OCI-LY1 (cell line): ENCODE measurements around the gene SMARCA5.

Experiments used
- H2AFZ ChIP-seq: fragments of 200-600 bp; sonication (generic), shearing (Covaris generic); 2 replicates; pipeline ENCODE4 v1.6.0; 2014; ENCODE audit warnings: antibody characterized with exemption, mild to moderate bottlenecking, low read length
- H3F3A ChIP-seq: fragments of 200-600 bp; sonication (generic), shearing (Covaris generic); 2 replicates; pipeline ENCODE4 v1.6.0; 2014; ENCODE audit warnings: mild to moderate bottlenecking, antibody characterized with exemption, low read length, moderate library complexity; ENCODE audit not compliant: insufficient read depth
- H3K27ac ChIP-seq: fragments of 200-600 bp; sonication (generic); 2 replicates; pipeline ENCODE4 v1.5.1; 2014; ENCODE audit warnings: low read length, mixed run types, mild to moderate bottlenecking, low read depth; ENCODE audit not compliant: poor library complexity, severe bottlenecking
- H3K27me3 ChIP-seq: fragments of 200-600 bp; sonication (generic); 2 replicates; pipeline ENCODE4 v1.6.0; 2014; ENCODE audit warnings: antibody characterized with exemption, mild to moderate bottlenecking, low read length, moderate library complexity; ENCODE audit not compliant: insufficient read depth
- H3K36me3 ChIP-seq: fragments of 200-600 bp; sonication (generic); 2 replicates; pipeline ENCODE4 v1.6.1; 2014; ENCODE audit warnings: mild to moderate bottlenecking, antibody characterized with exemption, low read length, moderate library complexity, mixed read lengths; ENCODE audit not compliant: insufficient read depth
- H3K4me1 ChIP-seq: fragments of 200-600 bp; sonication (generic); 2 replicates; pipeline ENCODE4 v1.5.1; 2014; ENCODE audit warnings: mild to moderate bottlenecking, low read length, moderate library complexity; ENCODE audit not compliant: insufficient read depth, severe bottlenecking
- H3K4me2 ChIP-seq: fragments of 200-600 bp; sonication (generic), shearing (Covaris generic); 2 replicates; pipeline ENCODE4 v1.6.1; 2014; ENCODE audit warnings: low read length
- H3K4me3 ChIP-seq: fragments of 200-600 bp; sonication (generic); 2 replicates; pipeline ENCODE4 v1.5.1; 2014; ENCODE audit warnings: low read length, low read depth, mild to moderate bottlenecking, mixed read lengths; ENCODE audit not compliant: poor library complexity, severe bottlenecking
- H3K79me2 ChIP-seq: fragments of 200-600 bp; shearing (Covaris generic); 2 replicates; pipeline ENCODE4 v1.6.1; 2016; ENCODE audit warnings: mixed run types, low read length, mixed read lengths; ENCODE audit not compliant: insufficient read depth
- H3K9ac ChIP-seq: fragments of 200-600 bp; sonication (generic), shearing (Covaris generic); 2 replicates; pipeline ENCODE4 v1.6.1; 2014; ENCODE audit warnings: mild to moderate bottlenecking, low read length, mixed read lengths
- H3K9me2 ChIP-seq: fragments of 200-600 bp; sonication (generic), shearing (Covaris generic); 2 replicates; pipeline ENCODE4 v1.6.1; 2014; ENCODE audit warnings: low read depth, mild to moderate bottlenecking, low read length, mixed read lengths
- H3K9me3 ChIP-seq: fragments of 200-600 bp; shearing (Covaris generic); 2 replicates; pipeline ENCODE4 v1.6.1; 2014; ENCODE audit warnings: low read length, mixed read lengths
- H4K20me1 ChIP-seq: fragments of 200-600 bp; sonication (generic), shearing (Covaris generic); 2 replicates; pipeline ENCODE4 v1.6.0; 2016; ENCODE audit warnings: mild to moderate bottlenecking, low read length; ENCODE audit not compliant: insufficient read depth
- EZH2 ChIP-seq: fragments of 200-600 bp; sonication (generic), shearing (Covaris generic); IDR thresholded peaks from 2 replicates; pipeline ENCODE4 v1.8.0; 2017; ENCODE audit warnings: borderline replicate concordance, mixed run types, mild to moderate bottlenecking, antibody characterized with exemption, low read length, moderate library complexity, mixed read lengths
- TF ChIP-seq, protein P1 (sequence below): fragments of 200-600 bp; sonication (generic), shearing (Covaris generic); IDR thresholded peaks from 2 replicates; pipeline ENCODE4 v1.5.1; 2017; ENCODE audit warnings: mild to moderate bottlenecking, antibody characterized with exemption, low read length, moderate library complexity, mixed read lengths

The SMARCA5 gene

DNA sequence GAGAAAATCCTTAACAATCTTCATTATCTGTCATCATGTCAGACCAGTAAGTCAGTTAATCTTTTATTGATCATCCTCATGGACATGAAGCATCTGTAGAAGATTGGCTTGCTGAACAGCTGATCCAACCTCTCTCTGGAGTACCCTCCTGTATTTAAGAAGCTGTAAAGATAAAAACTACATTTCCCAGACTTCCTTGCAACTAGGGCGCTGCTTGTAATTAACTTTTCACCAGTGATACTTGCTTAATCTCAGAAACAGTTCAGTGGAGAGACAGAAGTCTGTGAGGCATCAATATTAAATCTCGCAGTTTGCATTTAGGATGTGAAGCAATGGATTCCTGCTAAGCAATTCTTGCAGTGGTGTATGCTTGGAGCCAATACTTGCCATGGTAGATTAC lies 36.0 kb upstream of the SMARCA5 start:
- no peaks in the 10 kb centered on the region for H3K4me1 ChIP-seq
- H3K4me3 ChIP-seq: no peak overlapping the region
- no peak overlapping the region for H2AFZ ChIP-seq
- H3K27ac ChIP-seq: no peak overlapping the region
- TF ChIP-seq EZH2: no peak
- TF ChIP-seq, protein P1, sequence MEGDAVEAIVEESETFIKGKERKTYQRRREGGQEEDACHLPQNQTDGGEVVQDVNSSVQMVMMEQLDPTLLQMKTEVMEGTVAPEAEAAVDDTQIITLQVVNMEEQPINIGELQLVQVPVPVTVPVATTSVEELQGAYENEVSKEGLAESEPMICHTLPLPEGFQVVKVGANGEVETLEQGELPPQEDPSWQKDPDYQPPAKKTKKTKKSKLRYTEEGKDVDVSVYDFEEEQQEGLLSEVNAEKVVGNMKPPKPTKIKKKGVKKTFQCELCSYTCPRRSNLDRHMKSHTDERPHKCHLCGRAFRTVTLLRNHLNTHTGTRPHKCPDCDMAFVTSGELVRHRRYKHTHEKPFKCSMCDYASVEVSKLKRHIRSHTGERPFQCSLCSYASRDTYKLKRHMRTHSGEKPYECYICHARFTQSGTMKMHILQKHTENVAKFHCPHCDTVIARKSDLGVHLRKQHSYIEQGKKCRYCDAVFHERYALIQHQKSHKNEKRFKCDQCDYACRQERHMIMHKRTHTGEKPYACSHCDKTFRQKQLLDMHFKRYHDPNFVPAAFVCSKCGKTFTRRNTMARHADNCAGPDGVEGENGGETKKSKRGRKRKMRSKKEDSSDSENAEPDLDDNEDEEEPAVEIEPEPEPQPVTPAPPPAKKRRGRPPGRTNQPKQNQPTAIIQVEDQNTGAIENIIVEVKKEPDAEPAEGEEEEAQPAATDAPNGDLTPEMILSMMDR: no peak
- no peak overlapping the region for H3K9ac ChIP-seq
- H3K36me3 ChIP-seq: no peaks in the 10 kb centered on the region
- H3K9me2 ChIP-seq: no peaks in the 10 kb centered on the region
- H3K79me2 ChIP-seq: no peaks in the 10 kb centered on the region
- H3K4me2 ChIP-seq: no peak overlapping the region
- no peaks in the 10 kb centered on the region for H3K9me3 ChIP-seq
- no peaks in the 10 kb centered on the region for H3F3A ChIP-seq
- H3K27me3 ChIP-seq: no peaks in the 10 kb centered on the region
- H4K20me1 ChIP-seq: no peaks in the 10 kb centered on the region

DNA sequence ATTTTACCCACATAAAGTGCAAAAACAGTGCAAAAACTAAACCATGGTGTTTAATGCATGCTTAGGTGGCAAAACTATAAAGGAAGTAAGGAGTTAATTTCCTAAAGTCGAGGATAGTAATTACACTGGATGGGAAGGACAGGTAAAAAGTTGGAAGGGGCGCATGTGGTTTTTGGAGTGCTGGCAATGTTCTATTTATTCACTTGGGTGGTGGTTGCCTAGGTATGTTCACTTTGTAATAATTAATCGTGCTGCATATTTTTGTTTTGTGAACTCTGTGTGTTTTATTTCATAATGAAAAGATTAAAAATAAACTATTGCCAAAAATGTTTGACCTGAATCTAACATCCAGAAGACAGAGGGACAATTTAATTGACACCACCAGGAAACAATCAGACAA lies 32.1 kb upstream of the SMARCA5 start:
- H3K9me3 ChIP-seq: no peaks in the 10 kb centered on the region
- no peak overlapping the region for H3K9ac ChIP-seq
- H4K20me1 ChIP-seq: no peaks in the 10 kb centered on the region
- no peaks in the 10 kb centered on the region for H3K4me1 ChIP-seq
- H3K27me3 ChIP-seq: no peaks in the 10 kb centered on the region
- no peaks in the 10 kb centered on the region for H3K9me2 ChIP-seq
- H3K36me3 ChIP-seq: no peaks in the 10 kb centered on the region
- H2AFZ ChIP-seq: no peak overlapping the region
- H3F3A ChIP-seq: no peaks in the 10 kb centered on the region
- H3K27ac ChIP-seq: no peak overlapping the region
- no peak overlapping the region for H3K4me3 ChIP-seq
- no peaks in the 10 kb centered on the region for H3K79me2 ChIP-seq
- H3K4me2 ChIP-seq: no peak overlapping the region
- TF ChIP-seq, protein P1: no peak
- no peak for TF ChIP-seq EZH2

DNA sequence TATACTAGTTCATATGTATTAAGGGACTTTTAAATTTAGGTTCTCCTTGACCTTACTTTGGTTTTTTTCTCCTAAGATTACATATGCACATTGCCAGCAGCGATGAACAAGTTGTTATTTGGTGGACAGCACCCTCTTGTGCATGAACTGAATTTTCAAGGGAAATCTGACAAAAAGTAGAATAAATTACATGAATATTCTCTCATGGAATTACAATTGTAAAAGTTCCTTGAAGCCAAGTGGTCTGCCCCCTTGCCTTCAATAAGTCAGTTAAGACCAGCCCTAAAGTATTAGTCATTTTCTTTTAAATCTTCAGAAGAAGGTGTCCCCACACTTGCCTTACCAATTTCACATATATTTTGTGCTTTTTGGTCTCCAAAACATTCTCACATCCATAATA lies 30.7 kb upstream of the SMARCA5 start:
- Histone ChIP-seq H3K4me3 (no peak overlapping the region), H3F3A (no peaks in the 10 kb centered on the region), H2AFZ (no peak overlapping the region), H3K79me2 (no peaks in the 10 kb centered on the region), H3K4me2 (no peak overlapping the region), H3K9me3 (no peaks in the 10 kb centered on the region), H3K36me3 (no peaks in the 10 kb centered on the region), H3K27me3 (no peaks in the 10 kb centered on the region), H3K27ac (no peak overlapping the region), H4K20me1 (no peaks in the 10 kb centered on the region), H3K9ac (no peak overlapping the region), H3K4me1 (no peaks in the 10 kb centered on the region), H3K9me2 (no peaks in the 10 kb centered on the region)
- TF ChIP-seq EZH2: no peak
- TF ChIP-seq, protein P1: peak; percentile 52
